ENCODE results near the gene RECK.

The RECK gene

GRCh38 chr9:36118201-36118600 is 81.5 kb downstream of the RECK start:
- no peak overlapping the region for H3K27ac ChIP-seq
- TF ChIP-seq CTCF (IDR thresholded peaks at IDR 0.05) (no peak), ZFX (IDR thresholded peaks at IDR 0.05; ENCODE audit: borderline replicate concordance) (no peak)

- no peak overlapping the region for H3K27ac ChIP-seq
- TF ChIP-seq ZFX (IDR thresholded peaks at IDR 0.05; ENCODE audit: borderline replicate concordance) = no peak
- no peak for TF ChIP-seq CTCF (IDR thresholded peaks at IDR 0.05)
Observed at GRCh38 chr9:36118706-36119105, 82.0 kb downstream of the RECK start.

GRCh38 chr9:36119476-36119875 is 82.8 kb downstream of the RECK start:
- no peak overlapping the region for H3K27ac ChIP-seq
- TF ChIP-seq CTCF (IDR thresholded peaks at IDR 0.05) (no peak), ZFX (IDR thresholded peaks at IDR 0.05; ENCODE audit: borderline replicate concordance) (no peak)

GRCh38 chr9:36120705-36121104 is 84.0 kb downstream of the RECK start:
- no peak overlapping the region for H3K27ac ChIP-seq
- TF ChIP-seq CTCF (IDR thresholded peaks at IDR 0.05) (no peak), ZFX (IDR thresholded peaks at IDR 0.05; ENCODE audit: borderline replicate concordance) (no peak)

- no peak for TF ChIP-seq CTCF (IDR thresholded peaks at IDR 0.05)
- no peak for TF ChIP-seq ZFX (IDR thresholded peaks at IDR 0.05; ENCODE audit: borderline replicate concordance)
Observed at GRCh38 chr9:36121971-36122370, 85.3 kb downstream of the RECK start.

GRCh38 chr9:36123515-36123914 is 86.8 kb downstream of the RECK start:
- TF ChIP-seq ZFX (IDR thresholded peaks at IDR 0.05; ENCODE audit: borderline replicate concordance) (no peak), CTCF (IDR thresholded peaks at IDR 0.05) (no peak)
- H3K27ac ChIP-seq = no peak overlapping the region

More at GRCh38 chr9:36121971-36122370, 85.3 kb downstream of the RECK start:
- no peak overlapping the region for H3K27ac ChIP-seq

- no peak overlapping the region for H3K27ac ChIP-seq
- TF ChIP-seq ZFX (IDR thresholded peaks at IDR 0.05; ENCODE audit: borderline replicate concordance) (no peak), CTCF (IDR thresholded peaks at IDR 0.05) (no peak)
Observed at GRCh38 chr9:36125062-36125855, 88.5 kb downstream of the RECK start.
